H1 (cell line): Measurements from ENCODE around the gene ENOPH1. TPM values are rescaled to one million over a fixed set of nuclear protein-coding genes. Genes with fewer than 3 reads are reported as not detected.

Experiments used
- CTCF ChIA-PET: fragments of 300-600 bp; sonication (Branson Sonifier 250); formaldehyde crosslinking; loops from one replicate; lab custom pipeline; 2021; ENCODE audit not compliant: partially characterized antibody; lab: Charles Lee
- POLR2A ChIA-PET: fragments of 300-600 bp; sonication (Branson Sonifier 250); formaldehyde crosslinking; loops from one replicate; lab custom pipeline; 2021; ENCODE audit warnings: inconsistent platforms; ENCODE audit not compliant: partially characterized antibody; lab: Charles Lee
- DNase-seq, 2 experiments: peaks; one replicate each; pipeline versions ENCODE4 v3.0.0 to v3.0.0-alpha.2; 2010 to 2022; ENCODE audit warnings: low spot score in 2 of 2, low read depth in 1 of 2, mixed read lengths in 1 of 2
- FAIRE-seq: peaks from 2 replicates; lab custom pipeline; 2011; peaks lifted over from hg19 to GRCh38; lab: Jason Lieb, UNC
- H2AFZ ChIP-seq: 2 replicates; pipeline ENCODE4 v1.8.1; 2012; ENCODE audit warnings: low read length, inconsistent platforms
- H2AK5ac ChIP-seq: 2 replicates; pipeline ENCODE4 v1.6.1; 2013; ENCODE audit warnings: low read depth, low read length
- H2BK120ac ChIP-seq: replicated peaks from 2 replicates; pipeline ENCODE3; 2013; ENCODE audit warnings: low read depth, low read length, inconsistent platforms
- H2BK12ac ChIP-seq: 2 replicates; pipeline ENCODE4 v1.6.1; 2013; ENCODE audit warnings: low read depth, low read length
- H2BK15ac ChIP-seq: 2 replicates; pipeline ENCODE4 v1.6.1; 2013; ENCODE audit warnings: low read length
- H2BK20ac ChIP-seq: 2 replicates; pipeline ENCODE4 v1.6.1; 2013; ENCODE audit warnings: low read length
- H2BK5ac ChIP-seq: 2 replicates; pipeline ENCODE4 v1.6.1; 2013; ENCODE audit warnings: low read depth, low read length
- H3K14ac ChIP-seq: 2 replicates; pipeline ENCODE4 v1.6.1; 2013; ENCODE audit warnings: inconsistent platforms; ENCODE audit not compliant: insufficient read length
- H3K18ac ChIP-seq: 2 replicates; pipeline ENCODE4 v1.6.1; 2013; ENCODE audit warnings: low read length; ENCODE audit errors: extremely low read depth
- H3K23ac ChIP-seq: 2 replicates; pipeline ENCODE4 v1.6.1; 2013; ENCODE audit warnings: inconsistent platforms; ENCODE audit not compliant: insufficient read length
- H3K23me2 ChIP-seq: 2 replicates; pipeline ENCODE4 v1.6.1; 2013; ENCODE audit warnings: low read depth, low read length
- H3K27ac ChIP-seq: 2 replicates; pipeline ENCODE4 v1.6.1; 2011; ENCODE audit warnings: low read depth, low read length, inconsistent platforms
- H3K27me3 ChIP-seq, 4 experiments: replicated peaks in 1 of 4; 1 replicate in 1 of 4; 2 replicates in 3 of 4; pipeline versions ENCODE4 v1.6.1 to v1.8.1; 2011 to 2013; ENCODE audit warnings: low read length in 3 of 4, mild to moderate bottlenecking in 3 of 4, inconsistent platforms in 2 of 4, mixed read lengths in 2 of 4, moderate library complexity in 1 of 4; ENCODE audit not compliant: control insufficient read depth in 3 of 4, insufficient read depth in 3 of 4; ENCODE audit errors: extremely low read depth in 1 of 4
- H3K36me3 ChIP-seq, 4 experiments: 2 replicates each; pipeline versions ENCODE4 v1.6.1 to v1.8.1; 2011 to 2013; ENCODE audit warnings: mild to moderate bottlenecking in 4 of 4, low read length in 3 of 4, moderate library complexity in 2 of 4, control low read depth in 1 of 4, inconsistent platforms in 1 of 4; ENCODE audit not compliant: insufficient read depth in 4 of 4, control insufficient read depth in 2 of 4
- H3K4ac ChIP-seq: replicated peaks from 2 replicates; pipeline ENCODE3; 2013; ENCODE audit warnings: low read length, low read depth, mixed read lengths, inconsistent platforms; ENCODE audit not compliant: insufficient read length
- H3K4me1 ChIP-seq, 4 experiments: replicated peaks in 1 of 4; 1 replicate in 1 of 4; 2 replicates in 3 of 4; pipeline versions ENCODE4 v1.6.1 to v1.8.1; 2011 to 2013; ENCODE audit warnings: low read length in 3 of 4, inconsistent platforms in 2 of 4, mixed read lengths in 1 of 4; ENCODE audit not compliant: insufficient read depth in 4 of 4, control insufficient read depth in 3 of 4
- H3K4me2 ChIP-seq, 2 experiments: 2 replicates each; pipeline versions ENCODE4 v1.6.1 to v1.8.1; 2011 to 2013; ENCODE audit warnings: low read depth in 2 of 2, low read length in 2 of 2, control low read depth in 1 of 2, inconsistent platforms in 1 of 2, mild to moderate bottlenecking in 1 of 2; ENCODE audit not compliant: insufficient read depth in 1 of 2
- H3K4me3 ChIP-seq, 4 experiments: fragments of 200-600, 300-600 bp in 1 of 4; sonication (generic), shearing (Covaris generic), sonication (Bioruptor Twin) in 1 of 4; 2 replicates each; pipeline versions ENCODE4 v1.5.1 to v1.8.1; 2011 to 2016; ENCODE audit warnings: low read length in 4 of 4, low read depth in 3 of 4, control low read depth in 2 of 4, inconsistent platforms in 2 of 4, mild to moderate bottlenecking in 2 of 4, mixed read lengths in 1 of 4, moderate library complexity in 1 of 4; ENCODE audit not compliant: insufficient read depth in 2 of 4; ENCODE audit errors: extremely low read depth in 1 of 4
- H3K56ac ChIP-seq: replicated peaks from 2 replicates; pipeline ENCODE3; 2013; ENCODE audit warnings: low read depth, mild to moderate bottlenecking, mixed read lengths, low read length, inconsistent platforms; ENCODE audit not compliant: insufficient read length
- H3K79me1 ChIP-seq: 2 replicates; pipeline ENCODE4 v1.6.1; 2013; ENCODE audit warnings: low read depth, low read length, control low read depth
- H3K79me2 ChIP-seq, 2 experiments: 2 replicates each; pipeline versions ENCODE4 v1.6.1 to v1.8.1; 2012 to 2013; ENCODE audit warnings: low read length in 2 of 2, mild to moderate bottlenecking in 2 of 2, inconsistent platforms in 1 of 2; ENCODE audit not compliant: insufficient read depth in 2 of 2, control insufficient read depth in 1 of 2
- H3K9ac ChIP-seq, 4 experiments: replicated peaks in 1 of 4; 1 replicate in 1 of 4; 2 replicates in 3 of 4; pipeline versions ENCODE4 v1.6.1 to v1.8.1; 2011 to 2013; ENCODE audit warnings: low read depth in 3 of 4, low read length in 3 of 4, control low read depth in 2 of 4, mild to moderate bottlenecking in 2 of 4, moderate library complexity in 2 of 4, inconsistent platforms in 1 of 4; ENCODE audit errors: extremely low read depth in 1 of 4
- H3K9me3 ChIP-seq, 2 experiments: 2 replicates each; pipeline versions ENCODE4 v1.6.1 to v1.8.1; 2012 to 2013; ENCODE audit warnings: mild to moderate bottlenecking in 2 of 2, moderate library complexity in 2 of 2, control low read depth in 1 of 2, inconsistent platforms in 1 of 2, low read depth in 1 of 2, low read length in 1 of 2, mixed read lengths in 1 of 2; ENCODE audit not compliant: insufficient read depth in 2 of 2
- H4K20me1 ChIP-seq, 2 experiments: replicated peaks in 1 of 2; 2 replicates each; pipeline versions ENCODE3 to v1.8.1; 2011 to 2013; ENCODE audit warnings: inconsistent platforms in 2 of 2, low read length in 2 of 2, mild to moderate bottlenecking in 1 of 2; ENCODE audit not compliant: insufficient read depth in 2 of 2, control insufficient read depth in 1 of 2
- H4K5ac ChIP-seq: 2 replicates; pipeline ENCODE4 v1.6.1; 2013; ENCODE audit warnings: low read length, low read depth, mixed read lengths, inconsistent platforms; ENCODE audit not compliant: insufficient read length
- H4K8ac ChIP-seq: 2 replicates; pipeline ENCODE4 v1.8.0; 2013; ENCODE audit warnings: mild to moderate bottlenecking, moderate library complexity, low read length, inconsistent platforms; ENCODE audit not compliant: insufficient read depth; ENCODE audit errors: extremely low read depth
- H4K91ac ChIP-seq: replicated peaks from 2 replicates; pipeline ENCODE3; 2013; ENCODE audit warnings: low read length, mixed read lengths, inconsistent platforms; ENCODE audit not compliant: insufficient read length
- CBX5 ChIP-seq: fragments of 300-800, 300-1000 bp; sonication (generic); IDR thresholded peaks from 2 replicates; pipeline ENCODE4 v1.7.1; 2016; ENCODE audit warnings: antibody characterized with exemption, low read length, low read depth
- CHD1 ChIP-seq: IDR thresholded peaks from 2 replicates; pipeline ENCODE4 v1.6.1; 2012; ENCODE audit warnings: low read depth, low read length, improper control_type of control experiment
- HDAC6 ChIP-seq: IDR thresholded peaks from one replicate; pipeline ENCODE4 v1.7.1; 2012; ENCODE audit warnings: low read depth, mild to moderate bottlenecking, inconsistent platforms, low read length, moderate library complexity
- WGBS, 2 experiments: shearing (Covaris generic) in 1 of 2; methylation state at CpG; one replicate each; pipeline versions ENCODE4 v1.1.6 to v1.1.7; 2013 to 2015; ENCODE audit warnings: low lambda C conversion rate in 2 of 2, mixed read lengths in 2 of 2, inconsistent platforms in 1 of 2, low coverage in 1 of 2, missing lambda C conversion rate in 1 of 2; ENCODE audit not compliant: insufficient replicate concordance in 2 of 2, insufficient coverage in 1 of 2, insufficient read length in 1 of 2; ENCODE audit errors: extremely low coverage in 1 of 2, missing lambda C conversion rate in 1 of 2; 5-methylcytosine and 5-hydroxymethylcytosine counted together
- polyA plus RNA-seq, 7 experiments: library from polyadenylated mRNA; depleted of rRNA in 3 of 7; stranded (reverse) in 5 of 7; unstranded in 2 of 7; fragments of >200 nt in 5 of 7; fragments of 200-250 nt in 2 of 7; gene quantifications; 1 replicate in 5 of 7; 2 replicates in 1 of 7; 4 replicates in 1 of 7; pipeline versions ENCODE4 v1.2.1 to v1.2.3, GENCODE V29; 2011 to 2013; ENCODE audit warnings: missing spikeins in 2 of 7, mixed read lengths in 2 of 7
- total RNA-seq: library from RNA; stranded (reverse); fragmentation: NEBNext Ultra II Directional; extraction: Animal tissue kit (Norgen Biotek cat#: 25700); gene quantifications from 2 replicates; pipeline ENCODE4 v1.2.1, GENCODE V29; 2021
- TF ChIP-seq, protein P1 (sequence below): IDR thresholded peaks from 2 replicates; pipeline ENCODE4 v1.6.1; 2011; ENCODE audit warnings: low read depth, mild to moderate bottlenecking, low read length; ENCODE audit not compliant: insufficient read depth

ENOPH1 gene
- total and polyA plus RNA-seq, 2 of the 8 experiments (the other 6 are each of a cell fraction or from before 2014, with no cell fraction given), result 25.1 to 89.3 TPM

DNA sequence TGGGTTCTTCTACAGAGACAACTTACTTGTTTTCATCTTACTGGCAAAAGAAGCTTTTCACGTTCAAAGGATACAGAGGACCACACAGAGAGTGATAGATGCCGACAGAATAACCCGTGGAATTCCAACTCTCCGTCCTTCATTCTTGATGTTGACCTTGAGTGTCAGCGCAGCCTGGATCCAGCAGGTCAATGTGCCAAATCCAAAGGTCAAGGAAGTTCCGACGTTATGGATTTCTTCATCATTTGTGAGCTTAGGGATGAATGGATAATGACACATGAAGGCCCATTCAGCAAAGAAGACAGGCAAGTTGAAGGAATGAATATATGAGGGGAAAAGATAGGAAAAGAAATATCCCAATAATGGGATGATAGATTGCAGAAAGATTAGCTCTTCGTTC, 59.6 kb downstream of the ENOPH1 start:
- TF ChIP-seq, protein P1, sequence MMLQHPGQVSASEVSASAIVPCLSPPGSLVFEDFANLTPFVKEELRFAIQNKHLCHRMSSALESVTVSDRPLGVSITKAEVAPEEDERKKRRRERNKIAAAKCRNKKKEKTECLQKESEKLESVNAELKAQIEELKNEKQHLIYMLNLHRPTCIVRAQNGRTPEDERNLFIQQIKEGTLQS, result no peak
- no peak for TF ChIP-seq CHD1
- TF ChIP-seq CBX5, result no peak
- TF ChIP-seq HDAC6, result no peak
- H4K5ac ChIP-seq, result no peak overlapping the region
- H3K27me3 ChIP-seq, result no peaks in the 10 kb centered on the region
- ChIA-PET CTCF (interaction anchor here (0.6 to 1.5 kb wide), 8 partner anchors 11 to 462 kb away, joined by 3 to 5 read pairs (median 3); no protein-coding TSS in a partner anchor), POLR2A (interaction anchor here (0.6 to 2.0 kb wide), 3 partner anchors 10 to 17 kb away, joined by 3 to 4 read pairs (median 3); no protein-coding TSS in a partner anchor)
- H3K79me2 ChIP-seq, result no peaks in the 10 kb centered on the region
- no peak overlapping the region for H2AFZ ChIP-seq
- no peak overlapping the region for H3K4me2 ChIP-seq
- no peak overlapping the region for H4K8ac ChIP-seq
- H3K56ac ChIP-seq, result no peak overlapping the region
- no peaks in the 10 kb centered on the region for H3K9me3 ChIP-seq
- H3K79me1 ChIP-seq, result no peaks in the 10 kb centered on the region
- H3K23ac ChIP-seq, result no peak overlapping the region
- H2BK12ac ChIP-seq, result no peak overlapping the region
- DNase-seq (no peak), FAIRE-seq (no peak)
- H2BK120ac ChIP-seq, result no peak overlapping the region
- H4K20me1 ChIP-seq, result no peaks in the 10 kb centered on the region
- H2BK15ac ChIP-seq, result no peak overlapping the region
- no peak overlapping the region for H3K4me3 ChIP-seq
- H3K4me1 ChIP-seq, result no peaks in the 10 kb centered on the region
- no peak overlapping the region for H3K4ac ChIP-seq
- H3K18ac ChIP-seq, result no peak overlapping the region
- H2AK5ac ChIP-seq, result no peak overlapping the region
- H2BK5ac ChIP-seq, result no peak overlapping the region
- no peak overlapping the region for H2BK20ac ChIP-seq
- no peak overlapping the region for H3K9ac ChIP-seq
- WGBS, 2 experiments, result 93% methylated on average over 8 of the region's 8 CpGs; no CpG with 5 or more reads in 1 of the 2 experiments
- H3K27ac ChIP-seq, result no peak overlapping the region
- no peak overlapping the region for H4K91ac ChIP-seq
- H3K14ac ChIP-seq, result no peak overlapping the region
- H3K36me3 ChIP-seq, result no peaks in the 10 kb centered on the region
- no peaks in the 10 kb centered on the region for H3K23me2 ChIP-seq
